Upper lobe of left lung (tissue), 4 donors: Measurements from ENCODE around the gene PRPF40B.

Experiments used
- POLR2A ChIP-seq, 4 donors: fragments of 450-650 bp; IDR thresholded peaks; one replicate each; pipeline ENCODE4 v1.5.1; 2016 to 2017; ENCODE audit warnings: antibody characterized with exemption in 4 of 4, mild to moderate bottlenecking in 2 of 4
- TF ChIP-seq, protein P1 (sequence below), 6 experiments: fragments of 450-650 bp in 4 of 6; fragments of 200-600 bp in 2 of 6; sonication (generic) in 2 of 6; IDR thresholded peaks; one replicate each; pipeline ENCODE4 v1.5.1; 2016 to 2019; ENCODE audit warnings: antibody characterized with exemption in 6 of 6

DNA sequence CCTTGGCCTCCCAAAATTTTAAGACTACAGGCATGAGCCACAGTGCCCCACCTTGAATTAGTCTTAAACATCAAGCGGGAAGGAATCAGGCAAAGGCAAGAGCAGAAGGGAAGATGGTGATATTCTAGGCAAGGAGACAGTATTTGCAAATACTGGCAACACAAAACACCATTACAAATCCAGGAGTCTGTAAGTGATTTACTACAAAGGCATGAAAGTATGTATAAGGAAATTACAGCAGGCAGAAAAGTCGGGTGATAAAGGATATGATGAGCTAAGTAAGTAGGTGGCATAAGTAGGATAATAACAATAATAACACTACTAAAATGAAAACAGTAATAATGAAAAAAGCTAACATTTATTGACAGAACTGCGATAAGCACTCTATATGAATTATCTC, 55.4 kb downstream of the PRPF40B start:
- TF ChIP-seq, protein P1, sequence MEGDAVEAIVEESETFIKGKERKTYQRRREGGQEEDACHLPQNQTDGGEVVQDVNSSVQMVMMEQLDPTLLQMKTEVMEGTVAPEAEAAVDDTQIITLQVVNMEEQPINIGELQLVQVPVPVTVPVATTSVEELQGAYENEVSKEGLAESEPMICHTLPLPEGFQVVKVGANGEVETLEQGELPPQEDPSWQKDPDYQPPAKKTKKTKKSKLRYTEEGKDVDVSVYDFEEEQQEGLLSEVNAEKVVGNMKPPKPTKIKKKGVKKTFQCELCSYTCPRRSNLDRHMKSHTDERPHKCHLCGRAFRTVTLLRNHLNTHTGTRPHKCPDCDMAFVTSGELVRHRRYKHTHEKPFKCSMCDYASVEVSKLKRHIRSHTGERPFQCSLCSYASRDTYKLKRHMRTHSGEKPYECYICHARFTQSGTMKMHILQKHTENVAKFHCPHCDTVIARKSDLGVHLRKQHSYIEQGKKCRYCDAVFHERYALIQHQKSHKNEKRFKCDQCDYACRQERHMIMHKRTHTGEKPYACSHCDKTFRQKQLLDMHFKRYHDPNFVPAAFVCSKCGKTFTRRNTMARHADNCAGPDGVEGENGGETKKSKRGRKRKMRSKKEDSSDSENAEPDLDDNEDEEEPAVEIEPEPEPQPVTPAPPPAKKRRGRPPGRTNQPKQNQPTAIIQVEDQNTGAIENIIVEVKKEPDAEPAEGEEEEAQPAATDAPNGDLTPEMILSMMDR (IDR thresholded peaks at IDR 0.05): no peak
- no peak for TF ChIP-seq POLR2A (IDR thresholded peaks at IDR 0.05)
